ENCODE results near the gene NBAS.

Gene NBAS

DNA sequence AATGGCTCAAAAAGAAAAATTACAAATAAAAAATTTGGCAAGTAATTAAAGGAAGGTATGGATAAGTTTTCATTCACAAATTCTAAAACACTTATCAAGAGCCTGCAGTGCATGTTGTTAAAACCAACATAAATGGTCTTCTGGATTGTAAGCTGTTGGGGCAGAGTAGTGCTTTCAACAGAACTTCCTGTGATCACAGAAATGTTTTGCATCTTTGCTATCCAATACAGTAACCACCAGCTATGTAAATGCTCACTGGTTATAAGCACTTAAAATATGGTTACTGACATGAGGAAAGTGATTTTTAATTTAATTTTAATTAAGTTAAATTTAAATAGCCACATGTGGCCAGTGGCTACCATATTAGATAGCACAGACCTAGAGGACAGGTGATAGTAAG lies 133.1 kb downstream of the NBAS start:
- no peak overlapping the region for H3K4me3 ChIP-seq (ENCODE audit: low read length)
- TF ChIP-seq, protein P1, sequence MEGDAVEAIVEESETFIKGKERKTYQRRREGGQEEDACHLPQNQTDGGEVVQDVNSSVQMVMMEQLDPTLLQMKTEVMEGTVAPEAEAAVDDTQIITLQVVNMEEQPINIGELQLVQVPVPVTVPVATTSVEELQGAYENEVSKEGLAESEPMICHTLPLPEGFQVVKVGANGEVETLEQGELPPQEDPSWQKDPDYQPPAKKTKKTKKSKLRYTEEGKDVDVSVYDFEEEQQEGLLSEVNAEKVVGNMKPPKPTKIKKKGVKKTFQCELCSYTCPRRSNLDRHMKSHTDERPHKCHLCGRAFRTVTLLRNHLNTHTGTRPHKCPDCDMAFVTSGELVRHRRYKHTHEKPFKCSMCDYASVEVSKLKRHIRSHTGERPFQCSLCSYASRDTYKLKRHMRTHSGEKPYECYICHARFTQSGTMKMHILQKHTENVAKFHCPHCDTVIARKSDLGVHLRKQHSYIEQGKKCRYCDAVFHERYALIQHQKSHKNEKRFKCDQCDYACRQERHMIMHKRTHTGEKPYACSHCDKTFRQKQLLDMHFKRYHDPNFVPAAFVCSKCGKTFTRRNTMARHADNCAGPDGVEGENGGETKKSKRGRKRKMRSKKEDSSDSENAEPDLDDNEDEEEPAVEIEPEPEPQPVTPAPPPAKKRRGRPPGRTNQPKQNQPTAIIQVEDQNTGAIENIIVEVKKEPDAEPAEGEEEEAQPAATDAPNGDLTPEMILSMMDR (conservative IDR thresholded peaks at IDR 0.05; ENCODE audit: low read length): no peak
- DNase-seq (ENCODE audit: low read depth): no peak

DNA sequence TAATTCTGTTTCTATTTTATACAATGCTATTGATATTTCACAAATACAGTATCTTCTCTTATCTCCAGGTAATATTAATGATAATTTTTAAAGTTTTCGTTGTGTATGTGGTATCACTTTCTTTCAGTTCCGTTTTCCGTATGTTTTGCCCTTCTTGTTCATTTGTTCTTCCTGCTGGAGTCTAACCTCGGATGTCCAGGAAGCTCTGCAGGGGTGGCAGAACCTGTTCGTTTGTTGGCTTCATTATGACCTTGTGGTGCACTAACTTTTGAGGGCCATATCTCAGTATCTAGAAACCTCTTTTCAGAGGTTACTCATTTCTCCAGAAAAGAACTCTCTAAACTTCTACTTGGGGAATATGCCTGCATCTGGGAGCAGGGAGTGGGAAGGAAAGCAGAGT lies 134.5 kb downstream of the NBAS start:
- H3K4me3 ChIP-seq (ENCODE audit: low read length): no peak overlapping the region
- TF ChIP-seq, protein P1 (conservative IDR thresholded peaks at IDR 0.05; ENCODE audit: low read length): no peak
- DNase-seq (ENCODE audit: low read depth): no peak

DNA sequence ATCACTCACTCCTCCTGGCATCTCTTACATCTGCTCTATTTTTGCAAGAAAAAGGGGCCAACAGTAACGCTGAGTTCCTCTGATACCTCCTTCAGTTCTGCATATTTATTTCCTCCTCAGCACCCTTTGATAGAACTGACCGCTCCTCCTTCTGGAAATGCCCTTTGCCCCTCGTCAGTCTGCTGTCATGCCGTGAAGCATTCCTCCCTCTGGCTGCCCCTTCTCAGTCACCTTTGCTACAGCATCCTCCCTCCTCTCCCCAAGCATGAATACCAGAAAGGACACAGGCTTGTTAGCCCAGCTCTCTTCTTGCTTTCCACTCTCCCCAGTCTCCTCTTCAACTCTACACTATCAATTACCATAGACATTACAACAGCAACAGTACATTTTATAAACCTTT lies 135.4 kb downstream of the NBAS start:
- no peak overlapping the region for H3K4me3 ChIP-seq (ENCODE audit: low read length)
- TF ChIP-seq, protein P1 (conservative IDR thresholded peaks at IDR 0.05; ENCODE audit: low read length): no peak
- no peak for DNase-seq (ENCODE audit: low read depth)

DNA sequence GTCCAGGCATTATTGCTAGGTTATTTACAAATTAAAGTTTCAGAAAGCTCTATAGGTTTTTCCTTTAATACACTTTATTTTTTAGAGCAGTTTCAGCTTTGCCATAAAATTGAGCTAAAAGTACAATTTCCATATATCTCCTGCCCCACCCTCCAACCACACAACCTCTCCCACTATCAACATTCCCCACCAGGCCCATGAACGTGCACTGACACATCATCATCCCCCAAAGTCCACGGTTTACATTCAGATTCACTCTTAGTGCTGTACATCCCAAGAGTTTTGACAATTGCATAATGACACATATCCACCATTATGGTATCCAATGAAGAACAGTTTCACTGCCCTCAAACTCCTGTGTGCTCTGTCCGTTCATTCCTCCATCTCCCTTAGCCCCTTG lies 139.4 kb downstream of the NBAS start:
- DNase-seq (ENCODE audit: low read depth): no peak
- H3K4me3 ChIP-seq (ENCODE audit: low read length): no peak overlapping the region
- TF ChIP-seq, protein P1 (conservative IDR thresholded peaks at IDR 0.05; ENCODE audit: low read length): no peak

DNA sequence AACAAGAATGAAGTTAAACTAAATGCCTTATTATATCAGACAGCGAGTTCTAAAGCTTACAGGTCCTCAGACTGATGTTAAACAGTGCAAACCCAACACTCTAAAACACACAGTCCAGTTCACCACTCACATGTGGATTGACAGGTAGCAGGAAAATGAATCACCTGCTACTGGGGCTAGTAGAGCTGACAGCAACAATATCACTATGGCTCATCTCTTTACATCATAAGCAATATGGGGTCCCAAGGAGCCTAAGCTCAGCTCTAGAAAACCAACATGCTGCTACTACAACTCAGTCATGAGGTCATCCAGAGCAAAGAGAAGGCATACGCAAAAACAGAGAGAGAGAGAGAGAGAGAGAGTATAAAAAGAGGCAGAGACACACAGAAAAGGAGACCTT lies 145.4 kb downstream of the NBAS start:
- TF ChIP-seq, protein P1 (conservative IDR thresholded peaks at IDR 0.05; ENCODE audit: low read length): no peak

DNA sequence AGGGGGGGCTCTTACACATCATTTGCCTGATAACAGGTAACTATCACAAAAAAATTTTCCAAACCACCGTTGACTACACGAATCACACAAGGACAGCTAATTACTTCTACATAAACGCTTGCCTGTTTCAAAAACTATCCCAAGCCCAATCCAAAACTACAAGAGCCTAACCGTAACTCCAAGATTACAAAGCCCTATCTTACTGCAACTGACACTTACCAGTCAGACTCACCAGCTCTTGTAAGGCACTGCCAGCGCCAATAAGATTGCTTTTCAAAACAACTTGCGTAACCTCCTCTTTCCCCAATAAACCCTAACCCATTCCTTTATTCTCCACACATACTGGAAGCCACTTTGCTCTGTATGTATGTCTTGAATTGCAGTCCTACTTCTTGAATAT lies 148.4 kb downstream of the NBAS start:
- no peak for DNase-seq (ENCODE audit: low read depth)

More for the DNA sequence above, 145.4 kb downstream of the NBAS start:
- no peak for DNase-seq (ENCODE audit: low read depth)
- H3K4me3 ChIP-seq (ENCODE audit: low read length): no peak overlapping the region

DNA sequence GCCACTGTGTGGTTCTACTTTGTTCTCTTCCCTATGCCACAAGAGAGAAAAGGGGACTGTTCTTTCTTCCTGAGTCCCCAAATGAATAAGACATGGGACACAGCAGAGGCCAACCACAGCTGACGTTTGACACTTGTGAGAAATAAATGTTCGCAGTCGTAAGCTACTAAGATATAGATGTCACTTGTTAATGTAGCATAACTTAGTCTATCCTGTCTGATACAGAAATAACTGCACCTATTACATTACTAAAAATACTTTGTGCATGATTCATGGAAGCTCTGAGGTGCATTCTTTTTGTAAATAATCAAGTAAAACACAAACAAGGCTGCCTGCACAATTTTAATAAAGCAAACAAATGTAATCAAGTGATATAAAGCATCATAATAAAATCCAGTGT lies 148.8 kb downstream of the NBAS start:
- DNase-seq (ENCODE audit: low read depth): no peak
- TF ChIP-seq, protein P1 (conservative IDR thresholded peaks at IDR 0.05; ENCODE audit: low read length): no peak
- H3K4me3 ChIP-seq (ENCODE audit: low read length): no peak overlapping the region

More for the DNA sequence above, 148.4 kb downstream of the NBAS start:
- no peak overlapping the region for H3K4me3 ChIP-seq (ENCODE audit: low read length)
- TF ChIP-seq, protein P1 (conservative IDR thresholded peaks at IDR 0.05; ENCODE audit: low read length): no peak
